Measurements from ENCODE around the gene RARB. TPM values are rescaled to one million over a fixed set of nuclear protein-coding genes. Genes with fewer than 3 reads are reported as not detected.

The RARB gene
- total RNA-seq, 1 donor from 2014 or later, result 13.4 TPM

DNA sequence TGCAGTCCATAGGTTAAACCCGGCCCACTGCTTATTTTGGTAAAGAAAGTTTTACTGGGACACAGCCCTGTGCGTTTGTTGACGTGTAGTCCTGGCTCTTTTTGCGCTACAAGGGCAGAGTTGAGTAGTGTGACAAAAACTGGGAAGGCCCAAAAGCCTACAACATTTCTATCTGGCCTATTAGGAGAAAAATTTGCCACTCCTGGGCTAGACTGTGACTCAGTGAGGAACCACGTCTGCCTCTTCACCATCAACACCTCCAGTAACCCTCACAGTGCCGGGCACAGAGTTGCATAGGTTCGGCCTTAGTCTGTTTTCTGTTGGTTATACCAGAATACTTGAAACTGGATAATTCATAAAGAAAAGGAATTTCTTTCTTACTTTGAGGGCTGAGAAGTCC lies 126.3 kb downstream of the RARB start:
- no peak for DNase-seq

DNA sequence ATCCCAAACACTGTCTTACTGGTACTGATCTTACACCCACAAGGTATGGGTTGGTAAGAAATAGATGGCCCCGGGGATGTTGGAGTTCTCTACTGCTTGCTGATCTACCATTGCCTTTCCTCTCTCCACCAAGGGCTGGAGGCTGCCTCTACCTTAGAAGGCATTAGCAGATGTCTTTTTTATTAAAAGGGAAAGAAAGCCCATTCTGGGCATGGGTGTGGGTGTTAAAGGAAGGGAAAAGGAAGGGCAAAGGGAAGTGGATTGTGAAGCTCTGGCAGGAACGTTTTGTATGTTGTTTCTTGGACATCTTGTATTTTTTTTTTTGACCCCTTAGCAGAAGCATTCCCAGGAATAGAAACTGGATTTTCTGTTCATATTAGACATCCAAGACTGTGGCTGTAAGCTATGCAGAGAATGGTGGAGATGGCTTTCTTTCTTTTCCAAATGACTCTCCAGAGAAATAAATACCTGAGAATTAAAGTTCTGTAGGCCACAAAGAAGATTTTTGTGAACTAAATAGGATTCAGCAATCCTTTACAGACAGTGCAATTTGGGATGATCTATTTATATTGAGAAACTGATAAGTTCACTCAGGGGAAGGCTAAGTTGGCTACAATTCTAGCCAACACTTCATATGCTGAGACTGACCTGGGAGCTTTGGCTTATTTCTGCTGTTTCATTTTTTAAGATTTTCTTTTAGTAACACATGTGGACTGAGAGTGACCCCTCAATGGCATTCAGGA lies 127.8 kb downstream of the RARB start:
- DNase-seq, result no peak

DNA sequence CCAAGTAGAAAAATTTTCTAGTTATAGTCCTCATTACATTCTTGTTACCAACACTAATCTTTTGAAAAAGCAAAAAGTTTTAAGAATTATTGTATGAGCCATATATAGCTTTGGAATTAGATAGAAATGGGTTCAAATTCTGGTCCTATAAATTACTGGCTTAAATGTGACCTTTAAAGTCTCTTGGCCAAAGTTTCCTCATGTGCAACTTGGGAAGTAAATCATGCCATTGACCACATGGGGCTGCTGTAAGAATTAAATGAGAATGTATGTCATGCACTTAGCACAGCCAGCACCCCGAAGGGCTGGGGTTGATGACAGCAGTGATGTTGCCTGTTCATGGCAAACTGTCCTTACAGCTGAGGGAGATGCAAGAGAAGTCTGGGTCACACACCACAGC lies 128.4 kb downstream of the RARB start:
- no peak for DNase-seq

DNA sequence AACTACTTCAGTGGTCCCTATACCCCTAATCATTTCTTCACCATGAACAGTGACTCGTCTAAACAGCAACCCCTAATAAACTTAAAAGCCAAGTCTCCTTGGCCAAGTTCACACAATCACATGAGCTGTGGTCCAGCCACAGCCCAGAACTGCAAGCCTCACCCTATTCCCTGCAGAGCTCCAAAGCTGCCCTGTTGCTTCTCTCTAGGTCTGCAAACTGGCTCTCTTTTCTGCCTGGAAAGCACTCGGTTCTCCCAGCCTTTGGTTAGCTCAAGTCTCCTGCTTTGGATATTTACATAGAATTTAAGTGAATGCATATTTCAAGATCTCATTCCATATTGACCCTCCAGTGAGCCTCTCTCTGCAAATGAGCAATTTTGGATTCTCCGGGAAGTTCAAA lies 129.6 kb downstream of the RARB start:
- DNase-seq, result no peak

DNA sequence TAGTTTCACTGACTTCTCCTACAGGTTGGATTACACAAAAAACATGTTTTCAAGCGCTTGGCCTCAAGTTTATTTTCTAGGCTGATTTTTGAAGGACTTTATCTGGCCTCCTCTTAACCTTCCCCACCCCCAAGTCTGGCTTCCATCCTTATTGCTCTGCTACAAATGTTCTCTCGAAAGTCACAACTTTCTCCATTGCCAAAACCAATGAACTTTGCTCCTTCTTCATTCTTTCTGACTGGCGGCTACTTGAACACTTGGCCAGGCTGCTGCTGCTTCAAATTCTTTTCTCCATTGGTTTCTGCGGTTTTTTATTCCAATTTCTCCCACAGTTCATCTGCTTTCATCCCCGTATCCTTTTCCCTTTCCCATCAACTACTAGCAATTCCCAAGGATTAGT lies 130.1 kb downstream of the RARB start:
- DNase-seq, result no peak

DNA sequence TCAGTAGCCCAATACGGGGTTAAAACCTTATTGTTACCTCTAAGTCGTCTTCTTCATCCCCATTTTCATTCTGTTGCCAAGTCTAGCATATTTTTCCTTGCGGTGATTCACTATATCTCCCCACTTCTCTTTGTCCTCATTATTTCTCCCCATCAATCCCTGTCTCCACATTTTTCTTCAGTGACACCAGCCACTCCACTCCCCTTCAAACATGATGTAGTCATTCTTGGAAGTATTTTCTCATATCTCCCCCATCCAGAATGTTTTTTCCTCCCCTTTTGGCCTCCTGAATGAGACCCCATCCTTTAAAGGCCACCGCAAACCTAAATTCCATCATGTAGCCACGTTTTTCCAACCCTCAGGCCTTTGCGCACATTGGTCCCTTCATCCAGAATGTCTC lies 130.7 kb downstream of the RARB start:
- no peak for DNase-seq

DNA sequence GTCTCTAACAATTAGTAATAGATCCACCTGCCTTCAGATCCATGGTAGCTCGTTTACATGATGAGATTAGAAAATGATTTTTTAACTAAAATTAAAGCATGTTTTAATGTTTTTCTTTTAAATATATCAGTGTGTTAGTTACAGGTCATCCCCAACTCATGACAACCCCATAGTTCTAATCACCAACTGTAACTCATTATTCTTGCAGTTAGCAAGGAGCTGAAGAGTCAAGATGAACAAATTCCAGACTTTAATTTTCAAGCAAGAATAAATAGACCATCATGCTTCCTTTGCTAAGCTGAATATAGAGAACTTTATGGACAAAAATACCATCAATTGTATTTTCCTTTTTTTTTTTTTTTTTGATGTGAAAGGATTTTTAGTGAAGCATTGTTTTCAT lies 135.5 kb downstream of the RARB start:
- DNase-seq, result no peak

DNA sequence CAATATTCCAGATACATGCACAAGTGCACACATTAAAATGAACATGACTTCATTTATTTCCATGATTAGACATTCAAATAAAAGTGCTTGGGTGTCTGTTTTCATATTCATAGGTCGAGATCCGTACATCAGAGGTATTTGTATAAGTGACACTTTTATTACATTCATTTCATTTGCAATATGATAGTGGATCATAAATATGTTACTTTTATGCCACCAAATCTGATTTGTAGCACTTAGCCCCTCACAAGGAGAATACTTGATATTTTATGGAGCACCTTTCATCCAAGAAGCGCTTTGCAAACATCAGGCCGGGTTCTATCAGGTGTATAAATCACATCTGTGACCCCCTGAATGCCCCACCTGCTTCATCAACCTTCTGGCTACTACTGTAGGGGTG lies 136.0 kb downstream of the RARB start:
- DNase-seq, result no peak

DNA sequence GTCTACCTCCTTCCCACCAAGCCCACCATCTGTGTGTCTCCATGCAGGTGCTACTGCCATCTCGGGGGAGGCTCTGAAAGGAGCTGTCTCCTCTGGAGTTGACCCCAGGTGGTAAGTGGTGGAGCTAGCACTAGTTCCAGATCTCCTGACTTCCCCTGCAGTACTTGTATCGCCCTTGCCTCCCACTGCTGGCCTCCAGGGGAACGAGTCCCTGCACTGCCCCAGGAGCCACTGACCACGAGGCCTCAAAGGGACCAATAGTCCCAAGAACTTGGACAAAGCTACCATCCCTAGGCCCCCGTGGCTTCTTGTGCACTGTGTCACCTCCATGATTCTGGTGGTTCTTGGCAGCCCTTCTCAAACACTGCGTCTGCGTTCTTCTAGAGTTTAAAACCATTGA lies 137.7 kb downstream of the RARB start:
- no peak for DNase-seq

DNA sequence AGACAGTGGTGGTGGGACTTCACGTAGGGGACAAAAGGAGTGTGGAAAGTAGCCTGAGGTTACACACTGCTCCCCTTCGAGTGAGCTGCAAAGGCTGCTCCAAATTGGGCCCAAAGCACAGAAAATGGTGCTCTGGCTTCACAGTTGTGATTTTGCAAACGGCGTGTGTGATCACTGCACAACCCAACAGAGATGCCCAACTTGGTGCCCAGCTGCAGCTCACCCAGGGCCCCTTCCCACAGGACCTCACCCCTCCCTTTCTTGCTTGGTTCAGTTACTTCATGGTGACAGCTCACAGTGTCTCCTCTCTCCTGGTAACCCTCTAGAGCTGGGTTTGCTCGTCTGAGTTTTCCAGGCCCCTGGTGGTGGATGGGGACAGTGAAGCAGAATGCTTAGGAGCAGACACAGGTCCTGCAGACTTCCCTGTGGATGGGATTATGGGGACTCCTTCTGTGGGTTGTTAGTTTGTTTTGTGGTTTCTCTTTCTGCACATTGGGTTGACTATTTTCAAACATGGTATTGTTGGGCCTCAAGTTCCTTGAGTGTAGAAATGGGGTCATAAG lies 138.4 kb downstream of the RARB start:
- no peak for DNase-seq

DNA sequence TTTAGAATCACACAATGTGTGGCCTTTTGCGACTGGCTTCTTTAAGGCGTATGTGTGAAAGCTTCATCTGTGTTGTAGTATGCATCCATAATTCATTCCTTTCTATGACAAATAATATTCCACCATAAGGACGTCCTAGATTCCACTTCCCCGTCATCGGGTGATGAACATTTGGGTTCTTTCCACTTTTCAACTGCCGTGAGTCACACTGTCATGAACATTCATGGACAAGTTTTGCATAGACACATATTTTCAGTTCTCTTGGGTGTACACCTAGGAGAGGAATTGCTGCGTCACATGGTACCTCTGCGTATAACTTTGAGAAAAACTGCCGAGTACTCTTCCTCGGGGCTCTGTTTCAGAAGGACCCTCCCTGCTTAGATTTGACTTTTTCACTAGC lies 139.3 kb downstream of the RARB start:
- DNase-seq, result no peak

DNA sequence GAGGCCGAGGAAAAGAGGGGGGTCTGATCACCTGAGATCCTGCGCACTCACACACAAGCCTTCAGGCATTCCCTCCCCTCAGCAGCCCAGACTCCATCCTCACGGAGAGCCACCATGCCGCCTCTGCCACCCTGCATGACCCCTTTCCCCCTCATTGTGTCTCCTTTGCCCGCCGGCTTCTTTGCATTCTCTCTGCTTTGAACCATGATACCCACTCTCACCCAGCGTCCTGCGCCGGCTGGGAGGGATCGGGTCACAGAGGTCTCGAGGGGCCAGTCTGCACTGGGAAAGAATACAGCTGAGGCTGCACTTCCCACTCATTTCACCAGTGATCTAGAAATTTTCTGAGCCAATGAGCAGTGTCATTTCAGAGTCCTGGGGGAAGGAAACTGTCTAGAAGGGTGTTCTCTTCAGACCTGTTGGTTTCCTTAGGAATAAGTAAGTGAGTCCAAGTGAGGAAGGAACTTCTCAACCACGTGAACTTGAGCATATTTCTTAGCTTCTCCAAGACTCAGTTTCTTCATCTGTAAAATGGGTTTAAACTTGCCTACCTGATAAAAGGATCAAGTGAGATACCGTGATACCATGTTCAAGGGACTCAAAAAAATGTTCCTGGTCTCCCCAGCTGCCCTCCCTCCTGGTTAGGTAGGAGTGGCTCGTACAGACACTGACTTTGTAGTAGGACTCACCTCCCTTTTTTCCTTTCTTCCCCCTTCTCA lies 139.9 kb downstream of the RARB start:
- DNase-seq, result no peak

DNA sequence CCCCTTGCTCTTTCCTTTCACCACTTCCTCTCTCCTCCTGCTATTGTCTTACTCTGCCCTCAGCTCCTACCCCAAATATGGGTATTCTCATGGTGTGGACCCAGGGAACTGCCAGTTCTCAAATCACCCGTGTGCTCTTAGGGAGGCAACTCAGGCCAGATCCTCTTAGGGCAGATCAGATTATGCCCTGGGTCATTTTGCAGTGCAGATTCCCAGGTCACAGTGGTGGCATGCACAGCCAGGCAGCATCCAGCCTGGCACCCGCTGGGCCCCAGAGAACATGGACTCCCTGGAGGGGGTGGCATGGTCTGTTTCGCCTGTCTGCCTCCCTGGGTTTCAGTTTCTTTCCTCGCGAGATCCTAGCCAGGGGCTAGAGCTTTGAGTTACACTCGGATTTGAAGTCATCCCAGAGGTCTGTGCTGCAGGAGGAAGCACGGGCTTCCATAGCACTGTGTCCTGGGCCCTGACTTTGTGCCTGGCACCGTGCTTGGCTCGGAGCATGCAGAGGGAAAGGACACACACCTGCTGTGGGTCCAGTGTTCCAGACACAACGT lies 140.5 kb downstream of the RARB start:
- no peak for DNase-seq

DNA sequence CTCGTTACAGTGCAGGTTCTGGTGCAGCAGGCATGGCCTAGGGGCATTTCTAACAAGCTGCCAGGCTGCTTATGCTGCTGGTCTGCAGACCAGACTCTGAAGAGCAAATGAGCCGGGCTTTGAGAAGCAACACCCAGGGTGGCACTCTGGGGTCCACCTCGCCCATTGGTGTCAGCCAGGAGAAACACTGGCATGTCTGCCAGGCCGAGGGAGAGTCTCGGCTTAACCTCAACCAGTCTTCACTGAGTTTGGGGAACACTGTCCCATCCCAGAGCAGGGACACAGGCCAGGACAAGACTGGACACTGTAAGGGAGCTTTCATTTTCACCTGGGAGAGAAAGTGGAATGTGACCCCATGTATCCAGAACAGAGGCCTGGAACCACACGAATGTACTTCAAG lies 143.2 kb downstream of the RARB start:
- DNase-seq, result no peak

DNA sequence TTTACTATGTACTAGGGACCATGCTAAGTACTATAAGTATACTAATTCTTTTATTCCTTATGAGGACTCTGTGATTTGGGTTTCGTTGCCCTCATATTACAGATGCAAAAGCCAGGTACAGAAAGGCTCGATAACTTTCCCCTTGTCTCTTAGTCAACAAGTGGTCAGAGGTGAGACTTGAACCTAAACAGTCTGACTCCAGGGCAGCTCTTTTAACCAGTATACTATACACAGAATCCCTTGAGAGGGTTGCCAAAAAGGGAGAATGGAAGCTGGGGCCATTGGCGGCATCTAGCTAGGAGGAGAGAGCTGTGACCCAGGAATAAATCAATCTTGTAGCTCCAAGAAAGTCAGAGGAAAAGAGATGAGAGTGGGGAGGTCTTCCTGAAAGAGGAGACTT lies 144.3 kb downstream of the RARB start:
- DNase-seq, result no peak

DNA sequence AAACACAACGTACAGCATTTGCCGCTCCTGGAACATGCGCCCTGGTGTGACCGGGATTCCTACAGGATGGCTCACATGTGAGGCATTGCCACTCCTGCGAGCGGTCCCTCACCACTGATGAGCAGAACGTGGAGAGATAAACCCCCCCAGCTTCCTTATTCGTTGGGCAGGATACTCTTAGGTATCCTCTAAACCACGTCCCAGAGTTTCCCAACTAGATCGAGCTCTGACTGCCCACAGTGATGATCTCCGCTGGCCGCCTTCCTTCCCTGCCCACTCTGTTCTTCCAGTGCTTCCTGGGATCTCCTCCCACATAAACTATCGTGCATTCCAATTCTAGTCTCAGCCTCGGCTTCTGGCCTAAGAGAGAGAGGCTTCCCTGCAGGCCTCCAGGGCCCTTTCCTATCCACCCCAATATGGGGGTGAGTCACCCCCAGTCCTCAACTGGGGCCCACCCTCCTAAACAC lies 144.9 kb downstream of the RARB start:
- DNase-seq, result peak; percentile 58

DNA sequence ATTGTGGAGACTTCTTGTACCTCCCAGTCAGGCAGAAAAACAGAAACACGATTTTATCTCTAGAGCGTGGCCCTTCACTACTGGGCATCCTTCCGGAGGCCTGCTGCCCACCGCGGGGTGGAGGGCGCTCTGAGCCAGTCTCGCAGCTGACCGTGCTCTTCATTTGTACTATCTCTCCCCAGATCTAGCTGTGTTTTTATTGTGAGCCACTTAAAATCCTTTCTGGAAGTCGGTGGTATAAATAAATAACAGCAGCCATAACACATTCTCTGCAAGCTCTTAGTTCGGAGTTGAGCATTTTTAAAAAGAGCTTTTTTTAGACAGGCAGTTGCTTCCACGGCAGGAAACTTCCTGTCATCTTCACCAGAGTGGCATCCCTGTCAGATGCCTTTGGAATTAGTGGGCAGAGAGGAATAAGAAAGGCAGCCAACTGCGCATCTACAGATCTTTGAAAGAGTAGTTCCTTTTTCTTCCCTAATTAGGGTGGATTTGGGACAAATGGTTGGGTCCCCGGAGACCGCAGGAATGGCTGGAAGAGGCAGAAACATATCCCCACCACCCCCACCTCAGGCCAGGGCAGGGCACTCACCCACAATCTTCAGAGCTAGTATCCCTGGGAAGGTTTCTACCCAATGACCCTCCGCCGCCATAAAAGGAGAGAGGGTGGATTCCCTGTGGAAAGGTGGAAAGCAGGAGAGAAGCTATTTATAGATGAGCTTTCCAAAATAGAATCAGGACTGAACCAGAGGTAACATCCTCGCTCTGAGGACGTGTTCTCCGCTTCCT lies 145.5 kb downstream of the RARB start:
- DNase-seq, result no peak

DNA sequence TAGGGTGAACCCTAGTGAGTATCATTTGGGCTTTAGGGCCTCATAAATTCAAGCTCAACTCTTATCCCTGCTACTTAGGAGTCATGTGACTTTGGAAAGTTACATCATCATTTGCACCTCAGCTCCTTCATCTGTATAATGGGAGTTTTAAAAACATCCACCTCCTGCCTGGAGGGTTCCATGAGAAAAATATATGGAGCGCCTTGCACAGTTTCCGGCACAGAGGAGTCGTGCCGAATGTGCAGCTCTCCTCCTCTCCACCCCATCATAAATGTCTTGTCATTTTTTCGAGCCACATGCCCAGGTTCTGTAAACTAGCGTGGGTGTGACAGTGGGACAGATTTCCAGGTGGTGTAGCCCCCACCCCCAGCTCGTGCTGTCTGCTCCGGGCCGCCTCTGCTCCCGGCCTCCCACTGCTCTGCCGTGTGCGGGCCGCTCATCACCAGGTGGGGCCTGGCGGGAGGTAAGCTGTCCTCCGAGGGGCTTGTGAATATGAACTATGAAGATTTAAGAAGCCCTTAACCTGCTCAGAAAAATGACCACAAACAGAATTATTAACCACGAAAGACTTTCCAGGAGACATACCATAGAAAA lies 146.2 kb downstream of the RARB start:
- DNase-seq, result no peak

DNA sequence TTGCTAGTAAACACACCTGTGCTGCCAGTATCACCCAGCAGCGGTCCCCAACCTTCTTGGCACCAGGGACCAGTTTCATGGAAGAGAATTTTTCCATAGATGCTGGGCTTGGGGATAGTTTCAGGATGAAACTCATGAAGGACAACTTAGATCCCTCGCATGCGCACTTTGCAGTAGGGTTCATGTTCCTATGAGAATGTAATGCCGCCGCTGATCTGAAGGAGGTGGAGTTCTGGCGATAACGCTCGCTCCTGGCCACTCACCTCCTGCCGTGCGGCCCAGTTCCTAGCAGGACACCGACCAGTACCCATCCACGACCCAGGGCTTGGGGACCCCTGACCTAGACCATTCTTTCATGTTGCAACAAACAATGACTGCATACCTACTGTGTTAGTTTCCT lies 146.9 kb downstream of the RARB start:
- no peak for DNase-seq

DNA sequence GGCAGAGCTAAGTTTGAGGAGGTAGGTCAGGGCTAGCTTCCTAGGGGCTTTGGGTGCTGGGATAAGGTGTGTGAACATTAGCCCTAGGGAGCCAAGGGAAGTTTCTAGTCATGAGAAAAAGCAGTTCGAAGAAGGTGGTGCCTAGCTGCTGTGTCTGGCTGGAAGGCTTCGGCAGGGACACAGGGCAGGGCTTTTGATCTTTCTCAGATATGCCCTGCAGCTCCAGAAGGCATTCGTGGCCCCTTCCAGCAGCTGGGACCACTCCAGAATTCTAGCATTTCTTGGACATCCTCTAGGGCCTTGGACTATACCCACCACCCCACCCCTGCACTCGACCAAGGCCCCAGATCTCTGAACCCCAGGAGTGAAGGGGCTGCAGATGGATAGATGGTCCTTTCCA lies 148.1 kb downstream of the RARB start:
- no peak for DNase-seq

DNA sequence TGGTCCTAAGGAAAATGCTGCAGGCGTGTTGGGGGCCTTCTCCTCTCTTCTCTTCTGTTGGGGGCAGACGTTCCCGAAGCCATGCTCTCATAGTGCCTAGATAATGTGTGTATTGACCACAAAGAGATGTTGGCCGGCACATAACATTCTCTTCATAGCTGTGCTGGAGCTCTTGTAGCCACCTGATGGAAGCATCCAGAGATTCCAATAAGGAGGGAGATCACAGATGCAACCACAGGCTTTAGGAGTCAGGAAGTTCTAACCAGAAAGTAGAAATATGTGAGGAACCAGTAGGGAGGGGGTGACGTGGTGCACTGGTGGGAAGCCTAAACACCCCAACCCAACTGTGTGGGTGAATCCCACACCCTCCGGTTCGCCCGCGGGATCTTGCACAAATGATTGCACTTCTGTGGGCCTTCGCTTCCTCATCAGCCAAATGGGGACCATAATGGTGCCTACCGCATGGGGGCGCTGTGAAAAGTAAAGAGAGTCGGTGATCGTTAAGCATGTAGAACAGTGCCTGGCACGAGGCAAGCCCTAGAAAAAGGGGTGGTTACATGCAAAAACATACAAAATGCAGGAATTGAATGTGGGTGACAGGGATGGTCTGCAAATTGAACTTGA lies 148.9 kb downstream of the RARB start:
- DNase-seq, result no peak

DNA sequence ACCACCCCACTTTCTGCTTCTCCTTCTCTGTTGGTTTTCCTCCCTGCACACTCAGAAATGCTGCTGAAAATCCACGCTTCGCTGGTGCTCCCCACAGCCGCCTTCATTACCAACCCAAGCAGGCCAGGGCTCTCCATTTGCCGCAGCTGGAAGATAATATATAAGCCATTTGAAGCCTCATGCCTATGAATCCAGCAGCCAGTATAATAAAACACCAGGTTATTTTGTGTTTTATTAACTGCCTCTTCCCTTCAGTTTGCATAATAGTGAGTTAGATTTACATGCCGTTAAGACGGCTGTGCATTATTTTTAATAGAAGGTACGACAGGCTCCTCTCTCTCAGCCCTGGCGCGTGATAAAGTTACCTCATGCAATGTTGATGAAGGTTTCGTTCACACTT lies 150.0 kb downstream of the RARB start:
- DNase-seq, result no peak

All from occipital lobe (tissue), 2 donors.